GM21737 (cell line): Measurements from ENCODE around the gene GABBR2.

Source experiments
- ATAC-seq: cut with Tn5 transposase; IDR thresholded peaks from one replicate; pipeline ENCODE4 v1.9.1; 2021; ENCODE audit warnings: mild to moderate bottlenecking, moderate library complexity; ENCODE audit not compliant: unreplicated experiment

The GABBR2 gene

GRCh38 chr9:98332405-98332831, 376.3 kb downstream of the GABBR2 start:
- no peak for ATAC-seq

GRCh38 chr9:98331536-98332259, 377.0 kb downstream of the GABBR2 start:
- no peak for ATAC-seq

- ATAC-seq, result no peak
Observed at GRCh38 chr9:98330831-98331230, 377.9 kb downstream of the GABBR2 start.

GRCh38 chr9:98329904-98330303, 378.8 kb downstream of the GABBR2 start:
- no peak for ATAC-seq

- no peak for ATAC-seq
Observed at GRCh38 chr9:98329281-98329680, 379.5 kb downstream of the GABBR2 start.

- ATAC-seq, result no peak
Observed at GRCh38 chr9:98328770-98329169, 380.0 kb downstream of the GABBR2 start.

- no peak for ATAC-seq
Observed at GRCh38 chr9:98328141-98328540, 380.6 kb downstream of the GABBR2 start.

- ATAC-seq, result no peak
Observed at GRCh38 chr9:98327249-98327561, 381.5 kb downstream of the GABBR2 start.

- ATAC-seq, result no peak
Observed at GRCh38 chr9:98326459-98327248, 382.1 kb downstream of the GABBR2 start.

GRCh38 chr9:98324801-98325200, 383.9 kb downstream of the GABBR2 start:
- ATAC-seq, result no peak

- ATAC-seq, result no peak
Observed at GRCh38 chr9:98323831-98324135, 385.0 kb downstream of the GABBR2 start.

GRCh38 chr9:98323051-98323830, 385.5 kb downstream of the GABBR2 start:
- ATAC-seq, result no peak

- ATAC-seq, result no peak
Observed at GRCh38 chr9:98321269-98321668, 387.5 kb downstream of the GABBR2 start.

- no peak for ATAC-seq
Observed at GRCh38 chr9:98318834-98319478, 389.8 kb downstream of the GABBR2 start.

GRCh38 chr9:98318041-98318790, 390.5 kb downstream of the GABBR2 start:
- ATAC-seq, result no peak

GRCh38 chr9:98317134-98317857, 391.4 kb downstream of the GABBR2 start:
- ATAC-seq, result no peak

GRCh38 chr9:98316445-98317133, 392.1 kb downstream of the GABBR2 start:
- no peak for ATAC-seq

- ATAC-seq, result peak; percentile 77
Observed at GRCh38 chr9:98315551-98316060, 393.1 kb downstream of the GABBR2 start.

- no peak for ATAC-seq
Observed at GRCh38 chr9:98315067-98315453, 393.7 kb downstream of the GABBR2 start.
